Measurements from ENCODE around the gene EEFSEC.

DNA sequence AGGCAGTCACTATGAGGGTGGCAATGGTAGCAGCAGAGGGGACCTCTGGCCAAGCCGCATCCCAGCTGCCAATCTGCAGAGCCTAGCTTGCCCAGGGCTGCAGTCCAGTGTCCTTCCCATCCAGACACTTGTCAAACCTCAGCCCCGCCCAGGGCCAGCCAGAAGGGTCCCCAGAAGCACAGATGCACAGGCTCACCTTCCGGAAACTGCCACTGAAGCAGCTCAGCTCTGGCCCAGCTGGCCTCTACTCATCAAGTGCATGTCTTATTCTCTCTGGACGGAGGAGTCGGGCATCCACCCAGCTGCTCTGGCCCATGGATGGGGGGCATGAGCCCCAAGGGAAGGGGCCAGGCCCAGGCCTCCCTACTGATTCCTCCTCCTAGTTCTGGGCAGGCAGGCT, 244.2 kb downstream of the EEFSEC start:
- TF ChIP-seq, protein P1, sequence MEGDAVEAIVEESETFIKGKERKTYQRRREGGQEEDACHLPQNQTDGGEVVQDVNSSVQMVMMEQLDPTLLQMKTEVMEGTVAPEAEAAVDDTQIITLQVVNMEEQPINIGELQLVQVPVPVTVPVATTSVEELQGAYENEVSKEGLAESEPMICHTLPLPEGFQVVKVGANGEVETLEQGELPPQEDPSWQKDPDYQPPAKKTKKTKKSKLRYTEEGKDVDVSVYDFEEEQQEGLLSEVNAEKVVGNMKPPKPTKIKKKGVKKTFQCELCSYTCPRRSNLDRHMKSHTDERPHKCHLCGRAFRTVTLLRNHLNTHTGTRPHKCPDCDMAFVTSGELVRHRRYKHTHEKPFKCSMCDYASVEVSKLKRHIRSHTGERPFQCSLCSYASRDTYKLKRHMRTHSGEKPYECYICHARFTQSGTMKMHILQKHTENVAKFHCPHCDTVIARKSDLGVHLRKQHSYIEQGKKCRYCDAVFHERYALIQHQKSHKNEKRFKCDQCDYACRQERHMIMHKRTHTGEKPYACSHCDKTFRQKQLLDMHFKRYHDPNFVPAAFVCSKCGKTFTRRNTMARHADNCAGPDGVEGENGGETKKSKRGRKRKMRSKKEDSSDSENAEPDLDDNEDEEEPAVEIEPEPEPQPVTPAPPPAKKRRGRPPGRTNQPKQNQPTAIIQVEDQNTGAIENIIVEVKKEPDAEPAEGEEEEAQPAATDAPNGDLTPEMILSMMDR (IDR thresholded peaks at IDR 0.05): no peak
- TF ChIP-seq POLR2A (IDR thresholded peaks at IDR 0.05): no peak

Measured in esophagus squamous epithelium (tissue), 4 donors.